Fibroblast of peridontal ligament (primary cell): ENCODE results near the gene PTPRM.

Experiments used
- DNase-seq: peaks from one replicate; pipeline ENCODE4 v3.0.0-alpha.2; 2010; ENCODE audit errors: extremely low read depth

Gene PTPRM

DNA sequence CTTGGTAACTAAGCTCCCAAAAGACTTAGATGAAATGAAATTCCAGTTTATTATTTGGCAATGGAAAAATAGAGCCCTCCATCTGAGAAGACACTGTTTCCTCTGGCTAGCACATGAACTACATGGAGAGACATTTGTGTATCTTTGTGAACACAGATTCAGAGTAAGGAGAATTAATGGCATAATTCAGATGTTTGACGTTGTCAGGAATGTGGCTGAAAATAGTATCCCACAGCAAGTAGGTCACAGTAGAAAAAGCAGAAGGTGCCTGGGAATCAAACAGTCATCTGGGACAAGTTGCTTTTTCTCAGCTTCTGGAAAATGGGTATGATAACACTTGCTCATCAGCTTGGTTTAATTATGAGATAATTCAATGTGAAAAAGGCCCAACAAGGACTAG, 288.6 kb downstream of the PTPRM start:
- no peak for DNase-seq

DNA sequence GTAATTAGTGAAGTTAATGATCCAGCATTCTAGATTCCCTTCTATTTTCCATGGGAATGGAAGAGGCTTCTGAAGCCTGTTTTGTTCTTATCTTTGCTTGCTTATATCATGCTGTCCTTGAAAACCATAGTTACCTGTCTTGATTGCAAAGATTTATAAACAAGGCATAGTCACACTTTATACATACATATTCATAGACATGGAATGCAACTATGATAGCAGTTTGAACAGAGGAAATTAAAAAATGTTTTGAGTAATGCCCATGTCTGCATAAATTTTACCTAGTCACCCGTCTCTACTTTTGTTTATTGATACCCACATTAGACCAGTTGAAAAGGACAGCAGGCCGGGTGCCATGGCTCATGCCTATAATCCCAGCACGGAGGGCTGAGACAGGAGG, 289.0 kb downstream of the PTPRM start:
- no peak for DNase-seq

DNA sequence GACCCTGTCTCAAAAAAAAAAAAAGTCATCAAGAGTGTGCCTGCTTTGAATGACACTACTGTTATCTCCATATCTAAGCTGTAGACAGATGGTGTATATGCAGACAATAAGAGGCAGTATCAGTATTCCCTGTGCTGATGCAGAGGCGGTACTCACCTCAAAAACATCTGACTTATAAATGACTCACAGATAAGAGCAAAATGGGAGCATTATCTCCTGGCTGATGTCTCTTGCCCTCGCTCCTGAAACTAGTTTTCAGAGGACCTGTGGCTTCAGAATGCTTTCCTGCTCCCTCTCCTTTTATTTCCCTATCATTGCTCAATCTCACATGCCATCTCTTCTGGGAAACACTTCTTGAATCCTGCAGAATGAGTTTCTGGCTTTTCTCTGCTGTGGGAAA, 289.6 kb downstream of the PTPRM start:
- no peak for DNase-seq

DNA sequence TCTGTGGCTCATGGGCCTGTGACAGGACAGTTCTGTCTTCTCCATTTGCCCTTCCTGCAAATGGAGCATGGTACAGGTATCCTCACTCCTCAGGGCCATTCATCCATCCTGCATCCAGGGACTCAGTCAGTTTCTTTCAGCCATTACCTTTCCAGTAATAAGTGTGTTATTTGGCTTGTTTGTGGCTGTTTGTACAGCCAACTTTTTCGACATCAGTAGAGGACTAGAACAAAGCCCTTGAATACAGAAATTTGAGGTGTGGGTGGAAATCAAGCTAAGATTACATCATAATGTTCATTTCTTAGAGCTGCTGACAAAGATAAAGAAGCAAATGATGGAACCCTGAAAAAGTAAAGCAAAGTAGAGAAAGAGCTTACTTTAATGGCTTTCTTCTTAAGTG, 290.4 kb downstream of the PTPRM start:
- no peak for DNase-seq

DNA sequence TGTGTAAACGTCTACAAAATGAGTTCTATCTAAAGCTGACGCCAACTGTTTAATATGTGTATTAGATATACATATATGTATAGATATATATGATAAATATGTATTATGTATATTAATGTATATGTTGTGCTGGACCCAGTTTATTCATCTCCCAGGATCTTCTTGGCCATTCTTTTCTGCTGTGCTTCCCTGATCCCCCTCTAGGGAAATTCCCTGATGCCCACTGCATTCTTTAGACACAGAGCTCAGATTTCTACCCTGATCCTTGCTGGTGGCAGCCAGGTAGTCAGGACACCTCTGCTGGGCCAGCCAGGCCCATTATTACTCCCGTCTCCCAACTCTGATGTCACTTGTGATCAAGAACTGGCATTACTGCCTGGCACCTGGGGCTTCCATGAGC, 292.0 kb downstream of the PTPRM start:
- no peak for DNase-seq

DNA sequence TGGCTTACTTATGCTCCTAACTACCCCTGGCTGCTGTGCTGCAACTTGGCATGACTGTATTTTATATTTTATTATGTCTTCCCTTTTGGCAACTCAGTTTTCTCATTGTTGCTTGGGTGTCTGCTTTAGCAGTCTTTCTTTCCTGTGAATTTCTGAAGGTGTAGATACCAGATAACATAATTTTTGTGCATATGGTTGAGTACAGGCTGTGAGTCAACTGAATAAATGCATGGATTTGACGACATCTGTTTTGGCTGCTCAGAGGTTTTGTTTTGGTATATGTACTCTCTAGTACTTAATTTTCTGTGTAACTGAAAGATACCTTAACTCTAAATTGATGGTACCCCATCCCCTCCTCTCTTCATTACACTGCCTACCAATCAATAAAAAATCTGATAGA, 303.1 kb downstream of the PTPRM start:
- DNase-seq, result no peak

DNA sequence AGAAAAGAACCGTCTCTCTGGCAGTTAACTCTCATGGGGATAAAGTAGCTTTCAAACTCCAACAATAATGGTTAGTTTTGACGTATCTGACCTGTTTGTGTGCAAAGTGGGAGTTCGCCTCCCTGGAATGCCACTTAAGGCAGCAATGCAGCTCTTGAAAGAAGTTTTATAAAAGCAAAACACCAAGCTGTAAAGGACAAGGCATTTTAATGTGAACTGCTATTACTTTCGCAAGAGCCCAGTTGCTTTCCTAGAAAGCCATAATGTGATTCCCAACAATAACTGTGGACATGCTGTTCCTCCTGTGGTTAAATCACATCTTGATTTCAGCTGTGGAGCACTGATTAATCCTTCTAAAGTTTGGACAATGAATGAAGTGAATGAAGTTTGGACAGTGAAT, 303.7 kb downstream of the PTPRM start:
- peak; percentile 57 for DNase-seq

DNA sequence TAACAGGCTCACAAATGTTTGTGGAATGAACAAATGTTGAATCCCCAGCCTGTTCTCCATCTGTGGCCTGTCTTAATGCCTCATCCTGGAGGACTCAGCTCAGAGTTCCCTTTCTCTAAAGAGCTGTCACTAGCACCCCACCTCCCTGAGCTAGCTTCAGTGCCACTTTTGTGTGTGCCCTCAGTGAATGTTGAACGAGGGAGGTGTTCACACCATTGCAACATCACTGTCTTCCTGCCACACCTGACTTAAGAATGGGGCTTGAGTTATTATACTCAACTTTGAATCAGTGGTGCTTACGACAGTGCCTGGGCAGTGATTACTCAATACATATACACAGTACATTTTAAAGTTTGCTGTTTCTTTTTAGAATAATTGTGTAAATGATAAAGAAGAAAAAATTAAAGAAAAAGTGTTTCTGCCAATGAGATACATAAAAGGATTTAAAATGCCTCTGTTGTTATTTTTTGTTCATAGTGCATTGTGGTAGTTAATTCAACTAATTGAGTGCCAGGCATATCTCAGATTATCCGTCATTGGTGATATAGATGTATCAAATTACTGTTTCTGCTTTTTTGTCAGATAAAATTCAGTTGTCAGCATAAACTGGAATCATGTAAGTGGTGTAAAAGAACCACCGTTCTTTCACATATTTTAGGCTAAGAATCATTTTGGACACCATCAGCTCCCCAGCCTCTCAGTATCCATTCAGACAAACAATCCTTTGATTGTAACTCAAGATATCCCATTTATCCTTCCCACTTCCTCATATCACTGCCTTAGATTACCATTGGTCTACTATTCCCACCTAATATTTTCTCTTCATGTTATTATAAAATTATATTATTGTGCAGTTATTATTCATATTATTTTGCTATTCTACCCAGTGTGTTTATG, 304.7 kb downstream of the PTPRM start:
- no peak for DNase-seq

DNA sequence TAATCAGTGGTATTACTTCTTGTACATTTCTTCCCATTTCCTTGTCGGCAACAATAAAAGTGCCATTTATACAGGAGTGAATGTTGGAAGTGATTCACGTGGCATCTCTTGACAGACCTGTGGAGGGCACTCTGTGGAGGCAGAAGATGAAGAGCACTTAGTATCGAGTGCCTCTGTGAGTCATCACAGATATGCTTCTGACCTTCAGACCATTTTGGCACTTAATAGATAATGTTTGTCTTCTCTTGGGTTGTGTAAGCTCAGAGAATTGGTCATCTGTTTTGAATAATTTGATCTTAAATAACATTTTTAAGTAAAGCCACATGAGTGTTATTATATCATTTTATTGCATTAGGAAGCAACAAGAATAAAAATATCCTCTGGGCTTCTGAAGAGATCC, 305.5 kb downstream of the PTPRM start:
- DNase-seq, result peak; percentile 46

DNA sequence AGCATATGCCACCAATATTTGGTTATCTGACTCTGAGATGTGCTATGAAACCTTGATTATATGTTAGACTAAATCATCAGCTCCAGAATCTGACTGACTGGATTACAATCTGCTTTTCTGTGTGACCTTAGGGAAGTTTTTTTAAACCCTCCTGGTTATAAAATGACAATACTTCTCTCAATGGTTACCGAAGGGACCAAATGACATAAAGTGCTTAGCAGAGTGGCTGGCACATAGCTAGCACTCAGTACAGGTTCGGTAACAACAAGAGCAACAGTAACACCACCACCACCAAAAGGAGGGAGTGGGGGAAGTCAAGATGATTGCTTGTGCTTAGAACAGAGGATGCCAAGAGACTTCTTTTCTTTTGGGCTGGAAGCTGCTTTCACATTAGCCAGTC, 306.2 kb downstream of the PTPRM start:
- no peak for DNase-seq

DNA sequence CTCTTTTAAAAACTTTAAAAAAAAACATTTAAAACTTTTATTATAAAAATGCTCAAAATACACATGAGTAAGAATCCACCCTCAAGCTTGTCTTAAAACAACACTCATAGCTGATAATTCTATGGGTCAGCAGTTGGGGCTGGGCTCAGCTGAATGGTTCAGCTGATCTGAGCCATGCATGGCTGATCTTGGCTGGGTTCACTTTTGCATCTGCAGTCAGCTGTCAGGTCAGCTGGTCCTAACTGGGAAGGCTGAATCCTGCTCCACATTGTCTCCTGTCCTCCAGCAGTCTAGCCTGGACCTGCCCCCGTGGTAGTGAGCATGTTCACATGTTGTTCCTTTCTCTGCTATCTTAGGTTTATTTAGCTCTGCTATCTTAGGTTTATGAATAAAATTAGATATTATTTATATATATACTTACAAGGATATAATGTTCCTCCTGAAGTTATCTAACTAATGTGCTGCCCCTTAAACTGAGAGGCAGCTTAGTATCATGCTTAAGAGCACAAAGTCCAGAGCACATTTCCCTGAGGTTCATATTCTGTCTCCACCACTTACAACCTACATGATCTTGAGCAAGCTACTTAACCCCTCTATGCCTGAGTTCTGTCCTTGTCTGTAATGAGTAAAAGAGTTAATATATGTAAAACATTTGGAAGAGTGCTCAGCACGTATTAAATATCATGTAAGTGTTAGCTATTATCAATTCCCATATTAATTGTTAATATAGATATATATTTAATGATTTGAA, 309.4 kb downstream of the PTPRM start:
- DNase-seq, result no peak

DNA sequence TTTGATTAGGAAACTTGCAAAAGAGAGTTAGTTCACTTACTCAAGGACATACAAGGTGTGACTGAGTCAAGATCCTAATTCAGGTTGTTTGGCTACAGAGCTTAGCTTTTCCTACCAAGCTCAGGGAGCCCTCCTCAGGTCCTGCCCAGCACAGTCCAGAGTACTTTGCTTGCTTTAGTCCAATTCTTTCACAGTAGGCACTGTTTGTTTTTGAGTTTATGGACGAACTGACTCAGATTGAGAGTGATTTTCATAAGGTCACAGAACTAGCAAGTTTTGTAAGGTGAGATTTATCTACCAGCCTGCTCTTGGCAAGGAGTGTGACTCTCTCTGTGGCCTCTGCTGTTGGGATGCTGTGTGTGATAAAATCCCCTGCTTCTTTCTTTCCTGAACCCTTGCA, 310.5 kb downstream of the PTPRM start:
- DNase-seq, result no peak

DNA sequence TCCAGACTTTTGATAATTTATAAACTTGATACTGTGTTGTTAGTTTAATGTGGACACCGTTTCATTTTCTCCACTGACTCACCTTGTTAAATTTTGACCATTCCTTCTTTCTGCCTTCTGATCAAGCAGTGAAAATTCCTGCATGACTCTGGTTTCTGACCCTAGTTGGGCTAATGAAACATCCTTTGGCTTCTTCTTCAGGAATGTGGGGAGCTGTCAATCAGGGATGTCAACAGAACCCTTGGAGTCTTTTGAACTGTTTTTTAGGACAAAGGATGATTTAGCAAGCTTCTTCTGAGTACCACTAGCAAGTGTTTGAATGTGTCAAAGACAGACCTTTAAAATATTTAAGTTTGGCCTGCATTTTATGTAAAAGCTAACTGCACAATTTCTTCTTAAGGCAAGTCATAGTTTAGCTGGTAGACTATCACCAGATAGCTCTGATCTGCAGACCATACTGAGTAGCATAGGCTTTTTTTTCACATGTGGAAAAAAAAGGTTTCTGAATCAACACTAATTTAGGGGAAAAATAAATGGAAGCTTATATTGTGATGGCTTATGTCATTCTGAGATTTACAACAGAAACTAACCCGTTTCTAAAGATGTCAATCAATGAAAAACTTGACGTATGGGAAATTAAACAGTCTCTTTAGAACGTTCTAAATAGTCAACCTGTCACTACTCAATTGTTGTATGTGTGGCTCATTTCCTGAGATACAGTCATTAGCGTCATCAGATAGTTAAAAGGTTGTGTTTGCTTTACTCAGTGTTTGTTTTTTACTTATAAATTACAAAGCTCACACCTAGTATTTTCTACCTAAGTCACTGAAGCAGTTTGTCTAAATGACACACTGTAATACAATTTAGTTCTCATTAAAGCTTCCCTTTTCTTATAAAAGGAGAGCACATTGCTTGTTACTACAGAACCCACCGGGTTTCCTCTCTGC, 311.4 kb downstream of the PTPRM start:
- DNase-seq, result no peak

DNA sequence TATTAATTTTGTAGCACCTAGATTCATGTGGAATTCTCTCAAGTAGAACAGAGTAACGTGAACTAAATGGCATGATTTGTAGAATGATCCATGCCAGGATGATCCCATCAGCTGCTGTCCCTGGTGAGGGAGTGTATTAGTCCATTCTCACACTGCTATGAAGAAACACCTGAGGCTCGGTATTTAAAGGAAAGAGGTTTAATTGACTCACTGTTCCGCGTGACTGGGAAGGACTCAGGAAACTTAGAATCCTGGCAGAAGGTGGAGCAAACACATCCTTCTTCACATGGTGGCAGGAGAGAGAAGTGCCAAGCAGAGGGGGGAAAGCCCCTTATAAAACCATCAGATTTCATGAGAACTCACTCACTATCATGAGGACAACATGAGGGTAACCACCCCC, 312.6 kb downstream of the PTPRM start:
- DNase-seq, result no peak

DNA sequence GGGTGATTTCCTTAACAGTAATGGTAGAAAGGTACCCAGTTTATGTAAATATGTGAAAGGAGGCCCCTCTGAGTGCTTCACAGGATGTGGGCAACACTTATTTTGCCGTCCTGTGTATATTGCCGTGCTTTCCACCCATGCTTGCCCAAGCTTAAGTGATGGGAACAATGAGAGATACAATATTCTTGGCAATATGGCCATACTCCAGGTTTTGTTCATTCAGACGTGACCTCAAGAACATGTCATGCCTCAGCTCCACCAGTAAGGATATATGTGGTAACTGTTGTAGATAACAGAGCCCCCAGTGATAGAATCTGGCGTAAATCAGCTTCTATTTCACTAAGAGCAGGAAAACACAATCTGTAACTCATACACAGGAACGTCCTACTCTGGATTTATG, 318.7 kb downstream of the PTPRM start:
- no peak for DNase-seq

DNA sequence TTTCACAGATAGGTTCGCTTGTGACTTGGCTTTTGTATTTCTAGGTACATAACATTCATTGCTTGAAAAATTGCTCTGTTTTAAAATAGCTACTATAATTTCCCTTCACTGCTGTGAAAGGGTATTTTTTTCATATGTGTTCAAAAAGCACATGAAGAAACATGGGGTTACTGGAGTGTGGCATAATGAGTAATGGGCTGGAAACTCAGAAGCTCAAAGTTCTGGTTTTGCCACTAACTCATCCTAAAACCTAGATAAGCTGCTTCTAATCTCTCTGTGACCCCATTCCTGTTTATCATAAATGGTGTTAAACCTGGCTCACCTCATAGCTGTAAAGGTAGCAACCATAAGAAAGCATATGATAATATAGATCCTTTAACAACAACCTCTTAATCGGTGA, 319.3 kb downstream of the PTPRM start:
- no peak for DNase-seq

DNA sequence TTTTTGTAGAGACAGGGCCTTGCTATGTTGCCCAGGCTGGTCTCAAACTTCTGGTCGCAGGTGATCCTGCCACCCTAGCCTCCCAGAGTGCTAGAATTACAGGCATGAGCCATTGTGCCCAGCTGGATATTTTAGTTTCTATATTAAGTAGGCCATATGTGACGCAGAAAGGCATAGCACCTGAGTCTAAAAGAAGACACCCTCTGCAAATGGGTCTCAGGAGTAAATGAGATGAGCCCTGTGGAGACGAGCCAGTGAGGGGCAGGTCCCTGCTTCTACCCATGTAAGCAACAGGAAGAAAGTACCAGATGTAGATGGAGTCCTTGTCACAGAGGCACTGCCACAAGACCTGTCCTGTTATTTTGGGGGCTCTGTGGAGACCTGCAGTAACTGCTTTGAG, 322.4 kb downstream of the PTPRM start:
- no peak for DNase-seq

DNA sequence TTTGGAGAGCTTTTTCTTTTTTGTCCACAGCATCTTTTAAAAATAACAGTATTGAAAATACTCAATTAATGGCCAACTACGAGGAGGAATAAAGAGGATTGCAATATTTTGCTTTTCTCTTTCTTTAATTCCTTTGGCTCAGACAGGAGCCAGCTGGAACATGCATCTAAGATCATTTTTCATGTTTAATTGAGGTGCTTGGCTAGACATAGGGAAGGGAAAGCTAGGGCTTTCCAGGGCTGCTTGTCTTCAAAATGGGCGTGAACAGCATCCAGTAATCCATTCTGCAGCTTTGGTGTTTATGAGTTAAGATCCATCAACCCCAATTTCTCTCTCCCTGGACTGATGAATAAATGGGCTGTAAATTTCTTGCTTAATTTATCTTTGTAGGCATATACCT, 323.0 kb downstream of the PTPRM start:
- no peak for DNase-seq

DNA sequence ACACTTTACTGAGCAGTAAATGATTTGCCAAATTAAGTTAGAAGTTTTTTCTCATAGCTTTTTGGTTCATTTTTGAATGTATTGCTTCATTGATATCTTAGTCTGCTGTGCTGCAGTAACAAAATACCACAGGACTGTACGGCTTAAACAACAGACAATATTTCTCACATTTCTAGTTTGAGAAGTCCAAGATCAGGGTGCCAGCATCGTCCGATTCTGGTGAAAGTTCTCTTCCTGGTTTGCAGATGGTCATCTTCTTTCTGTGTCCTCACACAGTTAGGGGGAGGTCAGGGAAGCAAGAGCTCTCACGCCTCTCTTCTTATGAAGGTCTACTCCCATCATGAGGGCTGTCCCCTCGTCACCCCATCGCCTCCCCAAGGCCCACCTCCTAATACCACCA, 325.4 kb downstream of the PTPRM start:
- DNase-seq, result no peak

DNA sequence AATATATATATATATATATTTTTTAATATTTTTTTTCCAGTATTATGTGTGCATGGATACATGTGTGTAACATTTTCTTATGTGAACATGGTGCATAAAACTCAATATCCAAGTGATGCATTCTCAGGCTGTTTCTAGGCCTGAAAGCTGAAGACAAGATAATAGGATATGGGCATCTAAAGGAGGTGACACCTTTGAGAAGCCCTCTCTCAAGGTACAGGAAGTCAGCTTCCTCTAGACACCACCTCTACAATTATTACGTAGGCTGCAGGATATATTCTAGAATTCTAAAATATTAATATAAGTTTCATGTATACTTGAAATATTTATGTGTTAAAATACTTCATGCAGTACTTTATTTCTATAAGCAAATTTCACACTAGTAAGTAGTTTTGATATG, 327.5 kb downstream of the PTPRM start:
- no peak for DNase-seq

DNA sequence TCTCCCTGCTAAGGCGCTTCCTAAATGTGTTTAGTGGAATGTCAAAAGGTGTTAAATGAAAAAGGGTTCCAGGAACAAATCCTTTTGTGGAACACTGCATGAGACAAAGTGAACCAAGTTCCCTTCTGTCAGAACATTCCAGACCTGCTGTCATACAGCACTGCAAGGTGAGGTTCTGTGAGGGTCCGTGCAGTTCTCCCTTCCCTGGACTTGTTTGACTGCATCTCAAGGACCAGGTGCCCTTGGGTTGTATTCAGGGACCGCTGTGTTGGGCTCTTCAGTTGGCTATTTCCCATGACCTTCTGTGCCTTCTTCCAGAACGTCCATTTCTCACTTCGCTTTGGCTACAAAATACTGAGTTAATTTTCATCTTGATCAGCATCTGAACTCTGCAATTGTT, 328.2 kb downstream of the PTPRM start:
- no peak for DNase-seq

DNA sequence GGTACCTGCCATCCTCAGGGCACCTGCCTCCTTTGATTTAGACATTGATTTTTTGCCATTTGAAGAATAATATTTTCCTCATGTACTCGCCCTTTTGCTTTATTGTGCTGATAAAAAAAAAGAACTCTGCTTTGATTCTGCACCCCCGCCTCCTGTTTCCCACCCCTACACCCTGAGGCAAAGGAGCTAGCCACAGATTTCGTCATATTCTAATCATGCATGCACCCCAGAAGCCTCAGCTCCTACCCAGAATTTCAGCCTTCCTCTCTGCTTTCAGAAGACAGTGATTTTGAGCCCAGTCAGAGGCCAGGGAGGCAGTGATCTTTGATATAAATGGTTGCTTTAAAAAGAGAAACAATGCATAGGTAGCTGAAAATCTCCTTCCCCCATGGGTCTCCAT, 329.0 kb downstream of the PTPRM start:
- no peak for DNase-seq
